Right lobe of liver (tissue), 4 donors: ENCODE measurements around the gene HES4.

ENCODE experiments used
- POLR2A ChIP-seq: fragments of 450-650 bp; IDR thresholded peaks from one replicate; pipeline ENCODE4 v1.6.1; 2017; ENCODE audit warnings: antibody characterized with exemption, mild to moderate bottlenecking
- TF ChIP-seq, protein P1 (sequence below), 4 donors: fragments of 200-600 bp in 3 of 4; fragments of 450-650 bp in 1 of 4; IDR thresholded peaks; one replicate each; pipeline versions ENCODE4 v1.5.1 to v1.8.0; 2016 to 2022; ENCODE audit warnings: antibody characterized with exemption in 4 of 4, mild to moderate bottlenecking in 2 of 4
- donor health status: DM: no; HTN: no; CAD: no.
- donor health status: DM: no; HTN: no; CAD: no.
- donor health status: DM: no; HTN: yes; CAD: no.

DNA sequence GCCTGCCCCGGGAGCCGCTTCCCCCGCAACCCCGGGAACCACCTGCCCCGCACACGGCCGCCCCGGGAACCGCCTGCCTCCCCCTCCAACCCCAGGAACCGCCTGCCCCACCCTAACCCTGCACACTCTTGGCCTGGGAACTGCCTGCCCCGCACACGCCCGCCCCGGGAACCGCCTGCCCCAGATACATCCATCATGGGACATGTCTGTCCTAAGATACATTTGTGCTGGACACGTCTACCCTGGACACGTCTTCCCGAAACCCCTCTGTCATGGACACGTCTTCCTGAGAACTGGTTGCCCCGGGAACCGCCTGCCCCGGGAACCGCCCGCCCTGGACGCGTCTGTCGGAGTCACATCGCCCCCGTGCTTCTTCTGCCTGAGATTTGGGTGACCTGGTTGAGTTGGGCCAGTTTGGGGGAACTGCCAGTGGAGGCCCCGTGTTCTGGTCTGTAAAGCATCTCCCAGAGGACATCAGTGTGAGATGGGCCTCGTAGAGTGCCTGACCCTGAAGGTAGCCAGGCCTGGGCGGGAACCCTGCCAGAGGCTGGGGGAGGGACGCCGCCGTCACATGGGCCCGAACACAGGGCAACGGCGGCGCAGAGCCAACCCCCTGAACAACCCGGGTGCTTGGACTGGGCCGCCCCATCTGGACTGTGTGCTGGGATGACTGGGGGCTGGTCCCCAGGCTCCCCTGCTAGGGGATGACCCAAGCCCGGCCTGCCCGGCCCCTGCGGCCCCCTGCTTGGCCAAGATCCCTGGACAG, 21.6 kb downstream of the HES4 start:
- TF ChIP-seq, protein P1, sequence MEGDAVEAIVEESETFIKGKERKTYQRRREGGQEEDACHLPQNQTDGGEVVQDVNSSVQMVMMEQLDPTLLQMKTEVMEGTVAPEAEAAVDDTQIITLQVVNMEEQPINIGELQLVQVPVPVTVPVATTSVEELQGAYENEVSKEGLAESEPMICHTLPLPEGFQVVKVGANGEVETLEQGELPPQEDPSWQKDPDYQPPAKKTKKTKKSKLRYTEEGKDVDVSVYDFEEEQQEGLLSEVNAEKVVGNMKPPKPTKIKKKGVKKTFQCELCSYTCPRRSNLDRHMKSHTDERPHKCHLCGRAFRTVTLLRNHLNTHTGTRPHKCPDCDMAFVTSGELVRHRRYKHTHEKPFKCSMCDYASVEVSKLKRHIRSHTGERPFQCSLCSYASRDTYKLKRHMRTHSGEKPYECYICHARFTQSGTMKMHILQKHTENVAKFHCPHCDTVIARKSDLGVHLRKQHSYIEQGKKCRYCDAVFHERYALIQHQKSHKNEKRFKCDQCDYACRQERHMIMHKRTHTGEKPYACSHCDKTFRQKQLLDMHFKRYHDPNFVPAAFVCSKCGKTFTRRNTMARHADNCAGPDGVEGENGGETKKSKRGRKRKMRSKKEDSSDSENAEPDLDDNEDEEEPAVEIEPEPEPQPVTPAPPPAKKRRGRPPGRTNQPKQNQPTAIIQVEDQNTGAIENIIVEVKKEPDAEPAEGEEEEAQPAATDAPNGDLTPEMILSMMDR (IDR thresholded peaks at IDR 0.05) = no peak
- no peak for TF ChIP-seq POLR2A
